NCI-H524 treated with DMSO at 0.1 percent for 48 hours (cell line): ENCODE data around the gene TM9SF3.
"Not testable (repeated sequence)": the region's sequence is repeated elsewhere in the genome, so short reads cannot be mapped to it uniquely, and the experiment has no call there.

Experiments
- DNase-seq: peaks from one replicate; lab custom pipeline; 2025; lab: John Stamatoyannopoulos, UW

The TM9SF3 gene

DNA sequence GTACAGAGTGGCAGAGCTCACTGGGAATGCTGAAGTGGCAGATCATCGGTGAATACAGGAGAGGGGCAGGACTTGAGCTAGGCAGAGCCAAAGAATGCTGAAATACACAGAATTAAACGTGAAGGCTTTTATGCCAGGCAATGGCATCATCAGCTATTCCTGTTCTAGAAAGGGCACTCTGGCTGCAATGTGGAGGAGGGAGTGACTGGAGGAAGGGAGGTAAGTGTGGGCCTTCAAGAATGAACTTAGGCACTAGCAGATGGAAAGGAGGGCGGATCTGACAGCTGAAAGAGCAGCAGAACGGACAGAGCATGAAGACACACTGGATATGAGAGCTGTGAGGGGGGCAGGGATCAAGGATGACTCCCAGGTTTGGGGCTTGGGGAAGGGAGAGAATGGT, 12.0 kb upstream of the TM9SF3 start:
- DNase-seq, result no peak

DNA sequence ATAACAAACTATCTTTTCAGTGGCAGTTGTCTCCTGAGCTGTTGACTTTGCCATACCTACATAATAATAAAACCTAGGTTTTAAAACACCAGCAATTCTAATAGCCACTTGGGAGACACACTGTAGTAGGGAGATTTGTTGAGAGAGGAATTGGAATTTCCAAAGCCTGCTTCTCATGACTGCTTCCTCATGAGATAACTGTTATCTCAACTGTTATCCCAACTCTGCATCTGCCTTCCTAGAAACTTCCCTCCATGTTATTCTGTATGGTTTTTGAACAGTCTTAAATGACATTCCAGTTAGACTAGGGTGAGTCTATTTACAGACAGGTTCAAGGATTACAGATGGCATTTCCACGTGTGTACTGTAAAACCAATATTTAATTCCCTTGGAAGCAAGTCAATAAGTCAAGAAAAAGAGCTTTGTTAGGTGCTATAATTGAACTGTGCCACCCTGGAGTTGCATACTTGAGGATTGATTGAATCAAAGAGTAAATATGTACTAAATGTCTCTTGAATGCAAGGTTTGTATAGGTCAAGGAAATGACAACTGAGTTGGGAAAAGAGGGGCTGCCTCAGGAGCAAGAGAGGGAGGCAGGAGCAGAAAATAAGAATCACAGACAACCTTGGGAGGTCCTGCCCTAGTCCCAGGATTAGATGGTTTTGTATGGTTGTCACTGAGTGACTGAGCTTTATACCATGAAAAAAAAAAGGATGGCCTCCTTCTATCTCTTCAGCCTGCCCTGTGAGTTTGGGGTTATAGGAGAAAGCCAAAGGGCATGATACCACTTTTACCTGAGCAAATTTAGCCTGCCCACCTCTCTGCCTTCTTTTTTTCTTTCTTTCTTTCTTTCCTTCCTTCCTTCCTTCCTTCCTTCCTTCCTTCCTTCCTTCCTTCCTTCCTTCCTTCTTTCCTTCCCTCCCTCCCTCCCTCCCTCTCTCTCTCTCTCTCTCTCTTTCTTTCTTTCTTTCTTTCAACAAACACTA, 9.9 kb upstream of the TM9SF3 start:
- DNase-seq, result no peak

DNA sequence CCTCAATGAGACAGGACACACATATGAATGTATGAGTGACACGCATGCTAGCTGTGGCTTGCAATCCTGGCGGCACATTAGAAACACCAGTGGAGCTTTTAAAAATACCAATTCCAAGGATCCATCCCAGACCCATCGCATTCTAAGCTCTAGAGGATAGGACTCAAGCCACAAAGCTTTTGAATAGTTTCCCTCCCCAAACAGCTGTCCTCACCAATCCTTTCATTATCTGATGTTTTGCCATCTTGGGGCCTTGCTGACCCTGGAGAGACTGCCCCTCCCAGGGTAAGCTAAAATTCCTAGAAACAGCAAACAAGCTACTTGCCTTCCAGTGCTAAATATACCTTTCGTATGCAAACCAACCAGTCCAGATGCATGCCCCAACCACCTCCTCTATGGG, 8.9 kb upstream of the TM9SF3 start:
- DNase-seq, result no peak

DNA sequence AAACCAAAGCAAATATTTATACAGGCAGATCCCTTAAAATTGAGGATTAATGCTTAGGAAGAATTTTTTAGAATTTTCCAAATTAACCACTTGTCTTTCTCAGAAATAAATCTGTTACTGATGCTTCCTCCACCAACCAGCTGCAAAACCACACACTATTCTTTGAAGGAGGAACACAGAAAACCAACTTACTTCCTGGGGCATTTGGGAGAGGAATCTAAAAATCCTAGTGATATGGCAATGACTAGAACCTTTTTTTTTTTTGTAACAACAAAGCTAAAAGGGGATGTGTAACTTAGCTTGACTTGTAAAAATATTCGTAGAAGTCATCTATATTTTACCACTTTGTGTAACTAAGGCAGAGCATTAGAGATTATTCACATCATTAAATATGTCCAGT, 5.1 kb upstream of the TM9SF3 start:
- no peak for DNase-seq

DNA sequence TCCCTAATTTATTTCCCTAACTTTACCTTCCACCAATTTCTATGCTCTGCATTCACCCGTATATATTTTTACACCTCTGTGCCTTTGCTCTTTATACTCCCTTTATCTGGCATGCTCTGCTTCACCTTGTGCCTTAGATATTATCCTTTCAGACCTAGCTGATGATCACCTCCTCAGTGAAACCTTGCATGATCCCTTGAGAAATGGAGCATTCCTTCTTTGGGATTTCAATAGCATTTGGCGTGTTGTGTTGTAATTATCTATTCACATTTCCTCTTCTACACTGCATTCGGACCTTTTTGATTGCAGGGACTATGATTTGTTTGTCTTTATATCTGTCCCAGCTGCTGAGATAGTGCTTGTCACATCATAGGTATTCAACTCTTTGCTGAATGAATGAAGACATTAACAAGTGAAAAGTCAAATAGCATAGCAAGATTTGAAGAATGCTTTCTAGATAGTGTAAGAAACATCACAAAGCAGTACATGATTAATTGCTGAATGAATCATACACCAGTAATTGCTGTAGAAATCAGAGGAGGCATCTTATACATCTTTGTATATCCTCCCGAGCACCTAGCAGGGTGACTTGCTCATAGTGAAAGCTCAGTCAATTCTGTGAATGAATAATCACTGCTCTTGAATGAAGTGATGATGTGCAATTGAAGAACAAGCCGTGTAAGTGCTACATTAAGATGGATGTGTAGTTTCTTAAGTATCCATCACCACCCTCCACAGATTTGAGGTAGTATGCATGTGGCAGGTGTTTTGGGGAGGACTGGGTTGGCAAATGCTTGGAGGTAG, 2.0 kb upstream of the TM9SF3 start:
- no peak for DNase-seq

DNA sequence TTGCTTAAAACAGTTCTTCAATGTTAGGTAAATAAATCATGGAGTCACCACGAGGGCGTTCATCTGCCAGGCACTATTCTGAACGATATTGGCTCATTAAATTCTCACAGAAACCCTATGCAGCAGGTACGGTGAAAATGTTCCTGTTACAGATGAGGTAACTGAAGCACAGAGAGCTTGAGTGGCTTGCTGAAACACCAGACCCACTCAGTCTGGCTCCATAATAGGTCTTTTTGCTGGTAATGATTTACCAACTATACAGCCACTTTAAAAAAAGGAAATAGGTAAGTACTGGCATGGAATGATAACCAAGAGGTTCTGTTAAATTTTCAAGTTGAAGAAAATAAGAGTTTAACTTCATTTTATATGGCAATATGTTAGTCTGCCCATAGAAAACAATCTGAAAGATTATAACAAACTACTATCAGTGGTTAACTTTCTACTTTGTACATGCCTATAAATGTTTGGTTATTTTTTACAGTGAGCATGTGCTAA, 1.3 kb upstream of the TM9SF3 start:
- DNase-seq, result no peak

GRCh38 chr10:96587264-96588059, 650 bp upstream of the TM9SF3 start:
- DNase-seq, result no peak

GRCh38 chr10:96585736-96586418, 935 bp downstream of the TM9SF3 start:
- no peak for DNase-seq

DNA sequence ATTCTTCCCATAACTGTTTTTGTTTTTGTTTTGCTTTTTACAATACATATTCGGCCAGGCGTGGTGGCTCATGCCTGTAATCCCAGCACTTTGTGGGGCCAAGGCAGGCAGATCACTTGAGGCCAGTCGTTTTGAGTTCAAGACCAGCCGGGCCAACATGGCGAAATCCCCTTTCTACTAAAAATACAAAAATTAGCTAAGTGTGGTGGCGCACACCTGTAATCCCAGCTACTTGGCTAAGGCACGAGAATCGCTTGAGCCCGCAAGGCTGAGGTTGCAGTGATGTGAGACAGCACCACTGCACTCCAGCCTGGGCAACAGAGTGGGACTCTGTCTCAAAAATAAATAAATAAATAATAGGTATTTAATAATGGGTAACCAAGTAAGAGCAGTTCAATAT, 2.3 kb downstream of the TM9SF3 start:
- DNase-seq, result no peak

GRCh38 chr10:96584035-96584434, 2.8 kb downstream of the TM9SF3 start:
- DNase-seq, result no peak

- no peak for DNase-seq
These were observed 7.7 kb downstream of the TM9SF3 start for GRCh38 chr10:96579133-96579532.

DNA sequence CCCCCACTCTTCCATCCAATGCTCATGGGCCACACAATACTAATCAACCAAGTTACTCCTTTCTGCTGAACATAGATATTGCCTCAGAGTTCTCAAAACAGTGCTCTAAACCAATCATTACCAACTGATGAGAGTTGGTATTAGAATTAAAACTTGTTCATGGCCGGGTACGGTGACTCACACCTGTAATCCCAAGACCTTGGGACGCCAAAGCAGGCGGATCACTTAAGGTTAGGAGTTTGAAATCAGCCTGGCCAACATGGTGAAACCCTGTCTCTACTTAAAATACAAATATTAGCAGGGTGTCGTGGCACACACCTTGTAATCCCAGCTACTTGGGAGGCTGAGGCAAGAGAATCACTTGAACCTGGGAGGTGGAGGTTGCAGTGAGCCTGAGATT, 8.2 kb downstream of the TM9SF3 start:
- DNase-seq, result no peak

- DNase-seq, result no peak
These were observed 8.8 kb downstream of the TM9SF3 start for GRCh38 chr10:96578022-96578421.

DNA sequence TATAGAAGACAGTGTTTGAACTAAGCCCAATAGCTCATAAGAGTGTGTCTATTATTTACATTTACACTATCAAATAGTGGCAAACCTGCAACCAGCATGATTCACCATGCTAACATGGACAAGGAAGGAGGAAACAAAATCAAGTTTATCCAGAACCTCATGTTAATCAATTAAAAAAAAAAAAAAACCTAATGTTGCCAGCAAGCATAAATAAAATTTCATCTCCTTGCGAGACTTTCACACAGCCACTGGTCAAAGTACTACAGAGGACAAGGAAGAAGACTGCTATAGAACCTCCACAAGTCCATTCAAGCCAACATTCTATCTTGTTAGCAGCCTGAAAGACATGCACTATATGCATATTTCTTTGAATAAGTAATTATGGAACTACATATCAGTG, 9.7 kb downstream of the TM9SF3 start:
- no peak for DNase-seq

DNA sequence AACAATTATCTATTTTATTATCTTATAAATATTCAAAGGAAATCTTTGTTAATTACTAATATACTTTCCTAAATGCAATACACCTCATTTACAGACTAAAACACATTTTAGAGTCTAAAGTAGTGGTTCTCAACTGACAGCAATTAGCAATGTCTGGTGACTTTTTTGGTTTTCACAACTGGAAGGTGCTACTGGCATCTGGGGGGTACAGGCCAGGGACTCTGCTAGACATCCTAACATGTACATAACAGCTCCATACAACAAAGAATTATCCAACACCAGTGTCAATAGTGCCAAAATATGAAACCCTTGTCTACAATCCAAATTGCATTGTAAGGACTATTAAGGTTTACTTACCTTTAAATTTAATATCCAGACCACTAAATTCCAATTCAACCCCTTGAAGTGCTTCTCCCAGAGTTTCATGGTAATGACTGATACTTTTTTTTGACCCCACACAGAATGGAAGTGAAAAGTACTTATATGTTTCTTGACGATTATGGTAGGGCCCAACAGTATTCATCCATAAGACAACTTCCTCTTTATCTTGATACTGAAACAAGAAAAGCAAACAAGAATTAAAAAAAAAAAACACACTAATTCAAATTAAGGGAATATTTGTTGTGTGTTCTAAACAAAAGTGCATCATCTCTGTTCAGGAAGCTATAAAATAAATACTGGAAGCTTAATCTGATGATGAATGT, 10.4 kb downstream of the TM9SF3 start:
- DNase-seq, result no peak

GRCh38 chr10:96574564-96574963, 12.2 kb downstream of the TM9SF3 start:
- not testable (repeated sequence) for DNase-seq

- DNase-seq, result no peak
These were observed 13.8 kb downstream of the TM9SF3 start for GRCh38 chr10:96573036-96573435.

DNA sequence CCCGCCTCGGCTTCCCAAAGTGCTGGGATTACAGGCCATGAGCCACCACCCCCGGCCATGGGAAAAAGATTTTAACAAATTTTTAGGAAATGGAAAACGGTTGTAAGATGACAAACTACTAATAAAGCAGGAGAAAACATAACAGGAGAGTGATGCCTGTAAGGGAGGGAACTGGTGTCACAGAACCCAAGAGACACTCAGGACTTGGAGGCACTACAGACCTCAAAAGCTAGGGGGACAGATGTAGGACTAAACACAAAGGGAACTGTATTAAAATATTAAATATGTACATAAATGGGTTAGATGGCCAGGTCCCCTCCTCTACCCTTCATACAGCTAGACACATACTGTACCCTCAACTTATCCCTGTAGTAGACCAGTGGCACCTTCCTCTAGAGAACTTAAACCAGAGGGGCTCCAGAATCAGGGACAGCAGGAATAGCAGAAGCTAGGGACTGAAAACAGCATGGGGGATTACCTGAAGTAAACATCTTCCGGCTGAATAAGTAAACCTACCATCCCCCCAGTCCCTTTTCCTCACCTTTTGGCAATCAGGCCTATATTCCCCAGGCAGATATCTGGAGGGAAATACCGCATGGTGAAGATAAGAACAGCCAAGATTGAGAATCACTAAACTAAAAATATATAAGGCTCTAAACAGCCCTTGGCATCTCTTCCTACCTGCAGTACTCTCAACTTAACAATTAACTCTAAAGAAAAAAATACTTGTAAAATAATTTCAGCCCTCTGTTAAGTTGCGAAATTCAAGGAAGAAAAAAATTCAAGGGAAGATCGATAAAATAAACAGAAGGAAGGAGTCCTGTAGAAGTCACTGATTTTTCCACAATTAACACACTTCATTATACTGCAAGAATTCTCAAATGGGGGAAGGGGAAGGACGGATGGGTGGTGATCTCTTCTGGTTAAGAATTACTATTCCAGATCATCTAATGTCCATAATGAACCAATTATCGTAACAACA, 15.5 kb downstream of the TM9SF3 start:
- DNase-seq, result no peak

- DNase-seq, result no peak
These were observed 16.3 kb downstream of the TM9SF3 start for GRCh38 chr10:96570511-96570910.

DNA sequence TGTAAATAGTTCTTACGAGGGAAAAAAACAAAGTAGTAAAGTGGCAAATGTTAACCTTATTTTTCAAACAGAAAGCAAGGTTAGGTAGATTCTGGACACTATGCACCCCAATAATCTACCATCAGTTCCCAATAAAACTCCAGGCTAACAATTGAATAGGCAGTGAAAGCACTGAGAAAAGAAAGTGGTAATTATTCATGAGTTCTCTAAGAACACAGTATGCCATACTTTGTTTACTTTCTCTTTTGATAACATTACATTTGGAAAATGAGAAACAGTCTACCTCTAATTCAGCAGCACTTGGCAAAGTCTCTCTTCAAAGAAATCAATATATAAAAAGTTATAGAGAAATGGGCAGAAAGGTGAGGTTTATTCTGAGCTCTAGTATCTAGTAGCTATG, 18.4 kb downstream of the TM9SF3 start:
- no peak for DNase-seq
